Lung (tissue), 12 donors: ENCODE data around the gene MBTD1. TPM values are rescaled to one million over a fixed set of nuclear protein-coding genes. Genes with fewer than 3 reads are reported as not detected.
"Not testable (repeated sequence)": the region's sequence is repeated elsewhere in the genome, so short reads cannot be mapped to it uniquely, and the experiment has no call there.

Experiments used
- ATAC-seq: fragments of 200-7000 bp; cut with Tn5 transposase; one replicate; pipeline ENCODE4 v1.9.1; 2020; ENCODE audit warnings: moderate number of reproducible peaks; ENCODE audit not compliant: insufficient read depth, low FRiP score
- DNase-seq, 3 donors: peaks; one replicate each; pipeline ENCODE4 v3.0.0-alpha.2; 2013 to 2017
- H3K27ac ChIP-seq, 2 donors: one replicate each; pipeline ENCODE4 v1.5.1; 2013; ENCODE audit warnings: mild to moderate bottlenecking in 2 of 2, moderate library complexity in 2 of 2, control low read depth in 1 of 2, inconsistent platforms in 1 of 2, low read depth in 1 of 2, low read length in 1 of 2
- H3K27me3 ChIP-seq, 3 donors: one replicate each; pipeline ENCODE4 v1.5.1; 2013; ENCODE audit warnings: low read length in 2 of 3; ENCODE audit not compliant: control insufficient read depth in 3 of 3, insufficient read depth in 3 of 3
- H3K36me3 ChIP-seq, 4 donors: one replicate each; pipeline ENCODE4 v1.5.1; 2013; ENCODE audit warnings: low read length in 4 of 4, mild to moderate bottlenecking in 1 of 4, moderate library complexity in 1 of 4; ENCODE audit not compliant: control insufficient read depth in 4 of 4, insufficient read depth in 4 of 4
- H3K4me1 ChIP-seq, 5 donors: one replicate each; pipeline ENCODE4 v1.5.1; 2013; ENCODE audit warnings: low read length in 5 of 5, mild to moderate bottlenecking in 2 of 5, moderate library complexity in 1 of 5; ENCODE audit not compliant: control insufficient read depth in 5 of 5, insufficient read depth in 5 of 5
- H3K4me3 ChIP-seq: one replicate; pipeline ENCODE4 v1.5.1; 2013; ENCODE audit warnings: mild to moderate bottlenecking, control low read depth, moderate library complexity
- H3K9ac ChIP-seq, 2 donors: one replicate each; pipeline ENCODE4 v1.5.1; 2013; ENCODE audit warnings: low read length in 2 of 2, control low read depth in 1 of 2; ENCODE audit not compliant: insufficient read depth in 1 of 2
- H3K9me3 ChIP-seq, 4 donors: one replicate each; pipeline ENCODE4 v1.5.1; 2013; ENCODE audit warnings: low read length in 3 of 4, mild to moderate bottlenecking in 1 of 4, moderate library complexity in 1 of 4; ENCODE audit not compliant: control insufficient read depth in 4 of 4, insufficient read depth in 3 of 4
- CTCF ChIP-seq: IDR thresholded peaks from 2 replicates; pipeline ENCODE4 v1.5.1; 2012; ENCODE audit warnings: mild to moderate bottlenecking; ENCODE audit errors: control extremely low read depth, extremely low read depth
- WGBS, 2 donors: extraction: QIAGEN DNeasy Blood & Tissue Kit; methylation state at CpG; one replicate each; pipeline ENCODE4 v1.1.7; 2013; 5-methylcytosine and 5-hydroxymethylcytosine counted together
- polyA plus RNA-seq, 2 donors: library from polyadenylated mRNA; stranded (reverse); fragments of 200-250 nt; gene quantifications; one replicate each; pipeline ENCODE4 v1.2.1, GENCODE V29; 2013
- total RNA-seq, 2 donors: library from RNA; depleted of rRNA in 1 of 2; stranded (reverse); fragments of >200 nt in 1 of 2; gene quantifications; one replicate each; pipeline ENCODE4 v1.2.1, GENCODE V29; 2014 to 2021
- donor health status: control.
- donor health status: control.
- donor health status: Bipolar disorder and iron deficiency.
- donor health status: healthy.
- donor health status: DM: yes; HTN: yes; CAD: no.

Gene MBTD1
- total and polyA plus RNA-seq, 4 donors, result 4.3 to 79.2 (median 9.1) TPM

- no peak overlapping the region for H3K9ac ChIP-seq
- H3K4me3 ChIP-seq, result no peak overlapping the region
- TF ChIP-seq CTCF, result peak; percentile 30
- H3K27ac ChIP-seq, result no peak overlapping the region
- no peaks in the 10 kb centered on the region for H3K27me3 ChIP-seq
- H3K4me1 ChIP-seq, result no peaks in the 10 kb centered on the region
- WGBS, 2 donors, result 65 to 81% methylated on average over 10 of the region's 10 CpGs
- ATAC-seq (no peak), DNase-seq (peak in 2 of 3 donors; percentile 75 to 83)
- no peaks in the 10 kb centered on the region for H3K9me3 ChIP-seq
- H3K36me3 ChIP-seq, result peaks cover 0 to 9% (median 5%) of the 10 kb centered on the region in 4 donors
Measured at GRCh38 chr17:51298508-51299371, 38.9 kb upstream of the MBTD1 start.

GRCh38 chr17:51294338-51294737 is 34.5 kb upstream of the MBTD1 start:
- not testable (repeated sequence) for H3K9me3 ChIP-seq, H3K4me3 ChIP-seq, H3K9ac ChIP-seq, H3K27me3 ChIP-seq, DNase-seq, ATAC-seq, H3K27ac ChIP-seq
- peaks cover 0 to 22% (median 0%) of the 10 kb centered on the region in 5 donors for H3K4me1 ChIP-seq
- peaks cover 0 to 26% (median 8%) of the 10 kb centered on the region in 4 donors for H3K36me3 ChIP-seq
- WGBS, 2 donors, result 96 to 100% methylated on average over 2 of the region's 2 CpGs

GRCh38 chr17:51289696-51290111 is 29.9 kb upstream of the MBTD1 start:
- WGBS, 2 donors, result 79 to 82% methylated on average over 2 of the region's 2 CpGs
- TF ChIP-seq CTCF, result no peak
- Histone ChIP-seq H3K4me3 (no peak overlapping the region), H3K9ac (no peak overlapping the region), H3K27ac (no peak overlapping the region), H3K4me1 (peaks cover 0 to 28% (median 0%) of the 10 kb centered on the region in 5 donors), H3K9me3 (no peaks in the 10 kb centered on the region), H3K27me3 (no peaks in the 10 kb centered on the region), H3K36me3 (peaks cover 3 to 47% (median 14%) of the 10 kb centered on the region in 4 donors)
- DNase-seq (peak; percentile 60 to 95 (median 94)), ATAC-seq (no peak)

GRCh38 chr17:51287412-51287811 is 27.6 kb upstream of the MBTD1 start:
- H3K4me1 ChIP-seq, result peaks cover 0 to 28% (median 0%) of the 10 kb centered on the region in 5 donors
- no peak overlapping the region for H3K27ac ChIP-seq
- no peak overlapping the region for H3K9ac ChIP-seq
- no peak for TF ChIP-seq CTCF
- ATAC-seq (no peak), DNase-seq (no peak)
- peaks cover 3 to 45% (median 14%) of the 10 kb centered on the region in 4 donors for H3K36me3 ChIP-seq
- 97 to 98% methylated on average over 1 of the region's 1 CpG for WGBS, 2 donors
- H3K9me3 ChIP-seq, result no peaks in the 10 kb centered on the region
- H3K27me3 ChIP-seq, result no peaks in the 10 kb centered on the region
- no peak overlapping the region for H3K4me3 ChIP-seq
